ENCODE results near the gene CHPF2.
A peak's percentile ranks its signal among the peaks of the same experiment; 100 is the strongest.

CHPF2 gene

DNA sequence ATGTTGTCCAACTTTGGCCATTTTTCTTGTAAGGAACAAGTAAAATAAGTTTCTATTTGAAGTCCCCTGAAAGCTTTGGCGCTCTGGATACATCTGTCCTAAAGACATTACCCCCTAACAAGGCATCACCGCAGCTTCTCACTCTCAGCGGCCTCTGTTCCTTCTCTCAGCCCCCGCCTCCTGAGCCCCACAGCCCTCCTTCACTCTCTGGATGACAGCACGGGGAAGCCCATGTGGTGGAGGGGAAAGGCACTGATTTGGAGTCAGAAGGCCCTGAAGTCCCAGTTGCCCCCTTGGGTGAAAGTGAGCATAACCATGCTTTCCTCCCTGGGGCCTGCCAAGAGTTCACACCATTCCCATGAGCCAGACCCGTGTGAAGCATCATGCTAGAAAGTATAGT is 26.6 kb upstream of the CHPF2 start:
- DNase-seq: no peak

- DNase-seq: no peak
Measured at GRCh38 chr7:151206914-151207313, 25.4 kb upstream of the CHPF2 start.

DNA sequence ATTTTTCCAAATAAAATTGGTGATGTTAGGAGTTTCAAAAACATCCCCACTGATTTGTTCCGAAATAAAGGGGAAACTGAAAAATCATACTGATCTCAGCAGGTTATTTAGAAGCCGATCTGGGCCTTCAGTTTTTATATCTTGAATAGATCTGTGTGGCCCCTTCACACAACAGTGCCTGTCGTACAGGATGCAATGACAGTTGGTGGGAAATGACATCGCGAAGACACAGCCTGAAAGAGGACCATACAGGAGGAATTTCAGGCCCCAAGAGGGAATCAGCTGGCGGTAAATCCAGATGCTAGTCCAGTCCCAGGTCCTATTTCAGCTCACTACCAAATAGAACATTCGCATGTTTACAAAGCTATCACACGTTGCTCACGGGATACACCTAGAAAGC is 25.0 kb upstream of the CHPF2 start:
- no peak for DNase-seq

DNA sequence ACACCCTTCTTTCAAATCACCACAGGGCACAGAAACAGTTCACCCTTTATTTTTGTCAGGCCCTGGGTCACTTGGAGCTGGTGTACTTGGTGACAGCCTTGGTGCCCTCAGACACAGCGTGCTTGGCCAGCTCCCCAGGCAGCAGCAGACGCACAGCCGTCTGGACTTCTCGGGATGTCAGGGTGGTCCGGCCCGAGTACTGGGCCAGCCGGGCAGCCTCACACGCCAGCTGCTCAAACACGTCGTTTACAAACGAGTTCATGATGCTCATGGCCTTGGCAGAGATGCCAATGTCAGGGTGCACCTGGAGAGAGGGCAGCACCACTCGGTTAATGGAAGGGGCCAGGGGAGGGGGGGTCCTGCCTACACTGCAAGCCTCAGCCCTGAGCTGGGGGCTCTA is 24.5 kb upstream of the CHPF2 start:
- DNase-seq: no peak

GRCh38 chr7:151208253-151208862 is 23.9 kb upstream of the CHPF2 start:
- DNase-seq: no peak

- DNase-seq: no peak
Measured at GRCh38 chr7:151209588-151209987, 22.7 kb upstream of the CHPF2 start.

DNA sequence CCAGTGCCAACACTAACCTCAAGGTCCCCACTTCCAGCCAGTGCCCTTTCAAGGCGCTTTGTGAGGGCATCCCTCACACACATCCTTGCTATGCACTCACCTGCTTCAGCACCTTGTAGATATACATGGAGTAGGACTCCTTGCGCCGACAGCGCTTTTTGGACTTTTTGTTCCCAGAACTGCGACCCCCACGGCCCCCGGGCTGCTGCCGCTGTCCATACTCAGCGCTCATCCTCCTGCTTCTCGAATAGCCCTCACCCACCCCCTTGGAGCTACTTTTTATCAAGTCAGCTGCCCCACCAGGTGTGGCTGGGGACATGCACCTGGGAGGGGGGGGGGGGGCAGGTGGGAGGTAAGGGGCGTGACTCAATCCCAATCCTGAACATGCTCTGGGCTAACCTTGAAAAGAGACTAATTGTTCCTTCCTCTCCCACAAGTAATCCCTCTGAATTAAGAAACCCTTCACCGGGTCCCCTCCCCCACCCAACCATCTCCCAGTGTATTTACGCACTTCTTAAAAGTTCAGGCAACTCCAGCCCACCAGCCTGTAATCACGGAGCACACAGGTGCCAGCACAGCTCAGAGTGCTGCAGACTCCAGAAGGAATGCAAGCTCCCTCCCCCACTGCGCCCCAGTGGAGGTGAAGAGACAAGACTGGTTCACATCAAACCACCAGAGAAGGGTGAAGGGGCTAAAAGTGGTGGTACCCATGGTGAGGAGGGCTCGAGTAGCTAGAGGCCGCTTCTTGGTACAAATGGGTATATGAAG is 22.0 kb upstream of the CHPF2 start, which contains the start of gene H2BK1:
TSS of gene H2BK1 (minus strand) at position 402 of the 768 bp plus-strand sequence. CDS start at position 232, 170 bp downstream.
- no peak for DNase-seq

GRCh38 chr7:151211155-151211772 is 21.0 kb upstream of the CHPF2 start:
- DNase-seq: no peak

DNA sequence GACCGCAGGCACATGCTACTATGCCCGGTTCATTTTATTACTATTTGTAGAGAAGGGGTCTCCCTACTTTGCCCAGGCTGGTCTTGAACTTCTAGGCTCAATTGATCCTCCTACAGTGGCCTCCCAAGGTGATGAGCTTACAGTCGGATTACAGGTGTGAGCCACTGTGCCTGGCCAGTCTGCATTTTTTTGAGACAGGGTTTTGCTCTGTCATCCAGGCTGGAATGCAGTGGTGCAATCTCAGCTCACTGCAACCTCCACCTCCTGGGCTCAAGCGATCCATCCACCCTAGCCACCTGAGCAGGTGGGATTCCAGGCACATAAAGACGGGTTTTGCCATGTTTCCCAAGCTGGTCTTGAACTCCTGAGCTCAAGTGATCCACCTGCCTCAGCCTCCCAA is 19.7 kb upstream of the CHPF2 start:
- DNase-seq: no peak

GRCh38 chr7:151213826-151214225 is 18.5 kb upstream of the CHPF2 start:
- no peak for DNase-seq

DNA sequence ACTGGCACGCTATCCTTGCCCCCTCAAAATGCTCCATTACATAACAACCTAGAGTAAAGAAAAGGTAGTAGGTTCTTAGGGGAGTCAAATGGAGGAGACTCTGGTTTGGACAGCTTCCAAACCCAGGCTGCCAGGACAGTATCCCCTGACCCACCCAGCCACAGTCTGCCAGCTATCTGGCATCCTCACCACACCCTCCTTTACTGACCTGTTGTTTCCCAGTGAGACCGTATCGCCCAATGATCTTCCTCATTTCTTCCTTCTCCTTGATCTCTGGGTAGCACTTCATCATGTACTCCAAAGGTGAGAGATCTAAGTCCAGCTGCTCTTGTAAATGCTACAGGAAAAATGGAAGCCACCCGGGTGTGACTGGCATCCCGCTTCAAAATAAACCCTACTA is 16.9 kb upstream of the CHPF2 start:
- no peak for DNase-seq

GRCh38 chr7:151218170-151218569 is 14.1 kb upstream of the CHPF2 start:
- DNase-seq: no peak

DNA sequence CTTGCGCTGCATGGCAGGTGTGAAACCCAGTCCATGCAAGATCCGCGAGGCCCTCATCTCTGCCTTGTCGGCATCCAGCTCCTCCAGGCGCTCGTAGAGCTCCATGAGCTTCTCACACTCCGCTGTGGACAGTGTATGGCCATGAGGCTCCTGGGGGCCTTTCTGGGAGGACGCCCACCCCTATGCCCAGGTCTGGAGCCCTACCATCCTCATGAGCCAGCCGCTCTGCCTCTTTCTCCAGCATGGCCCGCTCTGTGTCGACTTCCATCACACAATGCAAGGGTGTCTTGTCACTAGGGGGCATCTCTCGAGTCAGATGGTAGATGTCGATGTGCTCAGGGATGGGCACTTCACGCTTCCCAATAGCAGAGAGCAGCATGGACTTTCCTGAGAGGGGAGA is 8.6 kb upstream of the CHPF2 start:
- DNase-seq: no peak

- DNase-seq: no peak
Measured at GRCh38 chr7:151225948-151226510, 6.3 kb upstream of the CHPF2 start.

- DNase-seq: no peak
Measured at GRCh38 chr7:151226560-151226874, 5.8 kb upstream of the CHPF2 start.

DNA sequence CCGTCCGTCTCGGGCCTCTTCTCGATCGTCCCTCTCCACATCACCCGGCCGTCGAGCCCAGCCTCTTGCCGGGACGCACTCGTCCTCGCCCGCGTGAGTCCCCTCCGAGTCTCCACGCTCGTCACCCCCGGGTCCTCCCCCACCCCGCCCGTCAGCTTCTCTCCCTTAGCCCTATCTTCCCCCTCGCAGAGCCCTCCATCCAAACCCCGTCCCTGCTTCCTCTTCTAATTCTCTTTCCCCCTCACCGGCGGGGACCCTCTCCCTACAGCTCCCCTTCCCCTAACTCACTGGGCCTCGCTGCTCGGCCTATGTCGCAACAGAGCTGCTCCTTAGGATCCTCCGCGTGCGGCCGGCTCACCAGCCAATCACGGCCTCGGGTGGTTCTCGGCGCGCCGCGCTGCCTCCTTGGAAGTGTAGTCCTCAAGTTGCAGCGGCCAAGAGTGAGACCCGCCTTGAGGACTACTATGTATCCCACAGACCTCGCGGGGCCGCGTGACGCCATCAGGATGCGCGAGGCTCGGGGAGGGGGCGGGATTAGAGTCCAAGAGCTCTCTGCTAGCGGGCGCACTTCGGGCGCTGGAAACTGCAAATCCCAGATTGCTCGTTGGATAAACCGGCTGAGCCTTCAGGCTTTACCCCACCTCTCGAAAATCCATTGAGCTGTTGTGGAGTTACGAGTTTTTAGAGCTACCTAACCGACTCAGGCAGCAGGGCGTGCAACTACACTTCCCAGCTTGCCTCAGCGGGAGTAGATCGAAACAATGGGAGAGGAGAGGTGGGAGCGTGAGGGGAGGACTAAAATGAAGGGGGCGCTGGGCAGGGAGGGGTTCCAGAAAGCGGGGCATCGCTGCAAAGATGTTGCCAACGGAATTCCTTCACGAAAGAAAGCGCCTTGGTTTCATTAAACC is 5.2 kb upstream of the CHPF2 start, which contains the start of gene ABCF2:
TSS of gene ABCF2 (minus strand) at position 331 of the 908 bp plus-strand sequence. CDS start 747 bp downstream, outside the sequence.
- DNase-seq: peak; percentile 96 to 98 (median 97)

- DNase-seq: no peak
Measured at GRCh38 chr7:151228024-151228866, 4.0 kb upstream of the CHPF2 start.

DNA sequence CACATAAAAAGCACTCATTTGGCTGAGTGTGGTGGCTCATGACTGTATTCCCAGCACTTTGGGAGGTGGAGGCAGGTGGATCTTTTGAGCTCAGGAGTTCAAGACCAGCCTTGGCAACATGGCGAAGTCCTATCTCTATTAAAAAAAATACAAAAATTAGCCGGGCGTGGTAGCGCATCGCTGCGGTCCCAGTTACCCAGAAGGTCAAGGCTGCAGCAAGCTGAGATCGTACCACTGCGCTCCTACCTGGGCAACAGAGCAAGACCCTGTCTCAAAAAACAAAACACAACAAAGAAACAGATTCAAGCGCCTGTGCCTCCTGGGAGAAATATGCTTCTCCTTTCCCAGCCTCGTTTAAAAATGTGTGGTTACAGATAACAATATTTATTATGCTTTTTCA is 3.0 kb upstream of the CHPF2 start:
- no peak for DNase-seq

- DNase-seq: no peak
Measured at GRCh38 chr7:151231080-151231479, 1.2 kb upstream of the CHPF2 start.

- DNase-seq: peak; percentile 31 to 53 (median 38)
Measured at GRCh38 chr7:151232917-151233701, 826 bp downstream of the CHPF2 start.

GRCh38 chr7:151233804-151234203 is 1.5 kb downstream of the CHPF2 start:
- DNase-seq: no peak

All from activated CD4-positive, CD25-positive, alpha-beta regulatory T cell (primary cell).